ENCODE measurements around the gene RAI1. TPM values are rescaled to one million over a fixed set of nuclear protein-coding genes. Genes with fewer than 3 reads are reported as not detected.

The RAI1 gene
- total and polyA plus RNA-seq, 10 of the 15 experiments (the other 5 are each of a cell fraction or from before 2014, with no cell fraction given), result 0.66 to 37.7 (median 6.0) TPM

DNA sequence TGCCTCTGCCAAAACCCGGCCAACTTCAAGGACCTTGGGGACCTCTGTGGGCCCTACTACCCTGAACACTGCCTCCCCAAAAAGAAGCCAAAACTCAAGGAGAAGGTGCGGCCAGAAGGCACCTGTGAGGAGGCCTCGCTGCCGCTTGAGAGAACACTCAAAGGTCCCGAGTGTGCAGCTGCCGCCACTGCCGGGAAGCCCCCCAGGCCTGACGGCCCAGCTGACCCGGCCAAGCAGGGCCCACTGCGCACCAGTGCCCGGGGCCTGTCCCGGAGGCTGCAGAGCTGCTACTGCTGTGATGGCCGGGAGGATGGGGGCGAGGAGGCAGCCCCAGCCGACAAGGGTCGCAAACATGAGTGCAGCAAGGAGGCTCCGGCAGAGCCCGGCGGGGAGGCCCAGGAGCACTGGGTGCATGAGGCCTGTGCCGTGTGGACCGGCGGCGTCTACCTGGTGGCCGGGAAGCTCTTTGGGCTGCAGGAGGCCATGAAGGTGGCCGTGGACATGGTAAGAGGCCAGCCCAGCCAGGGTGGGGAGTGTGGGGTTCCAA lies 116.8 kb downstream of the RAI1 start:
- in situ Hi-C loops (cut with MboI) (no loop called here), intact Hi-C loops (cut with micrococcal nuclease; ENCODE audit: unreplicated experiment) (no loop called here)
- POLR2A ChIA-PET, result no interaction called here
- H3K79me2 ChIP-seq (ENCODE audit: control insufficient read depth, insufficient read depth, low read length), result no peaks in the 10 kb centered on the region
- SMC1A ChIA-PET (ENCODE audit: uncharacterized antibody, unreplicated experiment), result no interaction called here
- H2AFZ ChIP-seq (ENCODE audit: control insufficient read depth, low read depth, low read length), result no peak overlapping the region
- no peaks in the 10 kb centered on the region for H3K4me1 ChIP-seq (ENCODE audit: control insufficient read depth, insufficient read depth, low read length)
- BruUV-seq (replicated peaks), result no TSS peak
- no peak overlapping the region for H3K4me3 ChIP-seq
- TF ChIP-seq TARDBP (IDR thresholded peaks at IDR 0.05; ENCODE audit: borderline replicate concordance), result no peak
- no peak for TF ChIP-seq ZNF274 (IDR thresholded peaks at IDR 0.05; ENCODE audit: insufficient read depth, insufficient read length)
- TF ChIP-seq PAX8 (IDR thresholded peaks at IDR 0.05), result no peak
- no peaks in the 10 kb centered on the region for H3K9me3 ChIP-seq (replicated peaks; ENCODE audit: control insufficient read depth, insufficient read depth, low read length)
- H3K4me2 ChIP-seq (ENCODE audit: control insufficient read depth, insufficient read depth), result no peak overlapping the region
- ATAC-seq, result no peak
- H3K36me3 ChIP-seq (ENCODE audit: control insufficient read depth in 2 of 2, insufficient read depth in 2 of 2, low read length in 1 of 2), result peaks cover 0 to 47% of the 10 kb centered on the region in 2 experiments
- no peak overlapping the region for H3K9ac ChIP-seq (ENCODE audit: control insufficient read depth, insufficient read depth, low read length)
- RAD21 ChIA-PET (ENCODE audit: unreplicated experiment), result no interaction called here
- CTCF ChIA-PET, result no interaction called here
- 83% methylated on average over 25 of the region's 25 CpGs for WGBS (ENCODE audit: insufficient coverage, insufficient replicate concordance, low lambda C conversion rate, missing lambda C conversion rate)
- DNase-seq (ENCODE audit: low read depth, low spot score), result no peak
- H3K27me3 ChIP-seq (replicated peaks in 1 of 2; ENCODE audit: control insufficient read depth in 2 of 2, insufficient read depth in 2 of 2, low read length in 1 of 2), result no peaks in the 10 kb centered on the region
- no peak for FAIRE-seq
- no peak overlapping the region for H3K27ac ChIP-seq (ENCODE audit: control insufficient read depth, insufficient read depth)
- H4K20me1 ChIP-seq (ENCODE audit: control insufficient read depth, insufficient read depth), result no peaks in the 10 kb centered on the region

DNA sequence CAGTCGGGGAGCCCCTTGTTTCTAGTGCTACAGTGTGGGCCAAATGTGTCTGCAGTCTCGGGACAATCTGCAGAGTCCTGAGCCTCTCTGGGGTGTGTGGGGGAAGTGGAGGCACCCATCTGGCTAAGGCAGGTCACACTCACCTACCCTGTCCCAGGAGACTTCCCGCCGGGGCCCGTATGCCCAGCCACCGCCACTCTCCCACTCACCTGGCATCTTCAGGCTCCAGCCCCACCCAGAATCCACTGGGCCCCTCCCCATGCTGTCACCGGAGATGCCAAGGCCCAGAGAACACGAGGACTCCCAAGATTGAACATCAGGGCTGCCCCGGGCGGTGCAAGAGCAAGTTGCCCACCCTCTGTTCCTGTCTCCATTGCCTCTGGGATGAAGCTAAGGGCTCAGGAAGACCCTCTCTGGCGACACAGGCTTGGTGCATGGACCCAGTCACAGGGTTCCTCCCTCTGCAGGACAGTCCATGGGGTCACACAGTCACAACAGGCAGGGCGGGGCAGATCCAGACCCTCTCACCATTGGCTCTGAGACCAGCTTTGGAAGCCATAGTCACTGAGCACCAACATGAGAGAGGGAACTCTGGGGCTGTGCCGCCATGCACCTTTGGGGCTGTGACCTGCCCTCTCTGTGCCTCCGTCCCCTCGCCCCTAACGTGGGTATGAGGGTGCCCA lies 117.5 kb downstream of the RAI1 start:
- H3K79me2 ChIP-seq (ENCODE audit: control insufficient read depth, insufficient read depth, low read length), result no peaks in the 10 kb centered on the region
- in situ Hi-C loops (cut with MboI) (no loop called here), intact Hi-C loops (cut with micrococcal nuclease; ENCODE audit: unreplicated experiment) (no loop called here)
- FAIRE-seq (no peak), ATAC-seq (no peak), DNase-seq (ENCODE audit: low read depth, low spot score) (no peak)
- no peaks in the 10 kb centered on the region for H3K4me1 ChIP-seq (ENCODE audit: control insufficient read depth, insufficient read depth, low read length)
- no peaks in the 10 kb centered on the region for H4K20me1 ChIP-seq (ENCODE audit: control insufficient read depth, insufficient read depth)
- RAD21 ChIA-PET (ENCODE audit: unreplicated experiment), result no interaction called here
- BruUV-seq (replicated peaks), result no TSS peak
- 83% methylated on average over 16 of the region's 16 CpGs for WGBS (ENCODE audit: insufficient coverage, insufficient replicate concordance, low lambda C conversion rate, missing lambda C conversion rate)
- H3K9me3 ChIP-seq (replicated peaks; ENCODE audit: control insufficient read depth, insufficient read depth, low read length), result no peaks in the 10 kb centered on the region
- H2AFZ ChIP-seq (ENCODE audit: control insufficient read depth, low read depth, low read length), result no peak overlapping the region
- no peak overlapping the region for H3K4me3 ChIP-seq
- POLR2A ChIA-PET, result no interaction called here
- peaks cover 0 to 46% of the 10 kb centered on the region in 2 experiments for H3K36me3 ChIP-seq (ENCODE audit: control insufficient read depth in 2 of 2, insufficient read depth in 2 of 2, low read length in 1 of 2)
- H3K27me3 ChIP-seq (replicated peaks in 1 of 2; ENCODE audit: control insufficient read depth in 2 of 2, insufficient read depth in 2 of 2, low read length in 1 of 2), result no peaks in the 10 kb centered on the region
- no peak overlapping the region for H3K9ac ChIP-seq (ENCODE audit: control insufficient read depth, insufficient read depth, low read length)
- H3K27ac ChIP-seq (ENCODE audit: control insufficient read depth, insufficient read depth), result no peak overlapping the region
- SMC1A ChIA-PET (ENCODE audit: uncharacterized antibody, unreplicated experiment), result no interaction called here
- CTCF ChIA-PET, result interaction anchor here (0.6 to 0.7 kb wide), 2 partner anchors 12 to 93 kb away, joined by 3 read pairs; no protein-coding TSS in a partner anchor
- no peak overlapping the region for H3K4me2 ChIP-seq (ENCODE audit: control insufficient read depth, insufficient read depth)
- TF ChIP-seq RELA (IDR thresholded peaks at IDR 0.05; ENCODE audit: borderline replicate concordance, partially characterized antibody) (no peak), FOXM1 (IDR thresholded peaks at IDR 0.05; ENCODE audit: low read depth, low read length) (no peak), TARDBP (IDR thresholded peaks at IDR 0.05; ENCODE audit: borderline replicate concordance) (no peak)
- TF ChIP-seq, protein P1, sequence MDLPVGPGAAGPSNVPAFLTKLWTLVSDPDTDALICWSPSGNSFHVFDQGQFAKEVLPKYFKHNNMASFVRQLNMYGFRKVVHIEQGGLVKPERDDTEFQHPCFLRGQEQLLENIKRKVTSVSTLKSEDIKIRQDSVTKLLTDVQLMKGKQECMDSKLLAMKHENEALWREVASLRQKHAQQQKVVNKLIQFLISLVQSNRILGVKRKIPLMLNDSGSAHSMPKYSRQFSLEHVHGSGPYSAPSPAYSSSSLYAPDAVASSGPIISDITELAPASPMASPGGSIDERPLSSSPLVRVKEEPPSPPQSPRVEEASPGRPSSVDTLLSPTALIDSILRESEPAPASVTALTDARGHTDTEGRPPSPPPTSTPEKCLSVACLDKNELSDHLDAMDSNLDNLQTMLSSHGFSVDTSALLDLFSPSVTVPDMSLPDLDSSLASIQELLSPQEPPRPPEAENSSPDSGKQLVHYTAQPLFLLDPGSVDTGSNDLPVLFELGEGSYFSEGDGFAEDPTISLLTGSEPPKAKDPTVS (IDR thresholded peaks at IDR 0.05; ENCODE audit: low read depth, low read length), result no peak
- TF ChIP-seq, protein P2, sequence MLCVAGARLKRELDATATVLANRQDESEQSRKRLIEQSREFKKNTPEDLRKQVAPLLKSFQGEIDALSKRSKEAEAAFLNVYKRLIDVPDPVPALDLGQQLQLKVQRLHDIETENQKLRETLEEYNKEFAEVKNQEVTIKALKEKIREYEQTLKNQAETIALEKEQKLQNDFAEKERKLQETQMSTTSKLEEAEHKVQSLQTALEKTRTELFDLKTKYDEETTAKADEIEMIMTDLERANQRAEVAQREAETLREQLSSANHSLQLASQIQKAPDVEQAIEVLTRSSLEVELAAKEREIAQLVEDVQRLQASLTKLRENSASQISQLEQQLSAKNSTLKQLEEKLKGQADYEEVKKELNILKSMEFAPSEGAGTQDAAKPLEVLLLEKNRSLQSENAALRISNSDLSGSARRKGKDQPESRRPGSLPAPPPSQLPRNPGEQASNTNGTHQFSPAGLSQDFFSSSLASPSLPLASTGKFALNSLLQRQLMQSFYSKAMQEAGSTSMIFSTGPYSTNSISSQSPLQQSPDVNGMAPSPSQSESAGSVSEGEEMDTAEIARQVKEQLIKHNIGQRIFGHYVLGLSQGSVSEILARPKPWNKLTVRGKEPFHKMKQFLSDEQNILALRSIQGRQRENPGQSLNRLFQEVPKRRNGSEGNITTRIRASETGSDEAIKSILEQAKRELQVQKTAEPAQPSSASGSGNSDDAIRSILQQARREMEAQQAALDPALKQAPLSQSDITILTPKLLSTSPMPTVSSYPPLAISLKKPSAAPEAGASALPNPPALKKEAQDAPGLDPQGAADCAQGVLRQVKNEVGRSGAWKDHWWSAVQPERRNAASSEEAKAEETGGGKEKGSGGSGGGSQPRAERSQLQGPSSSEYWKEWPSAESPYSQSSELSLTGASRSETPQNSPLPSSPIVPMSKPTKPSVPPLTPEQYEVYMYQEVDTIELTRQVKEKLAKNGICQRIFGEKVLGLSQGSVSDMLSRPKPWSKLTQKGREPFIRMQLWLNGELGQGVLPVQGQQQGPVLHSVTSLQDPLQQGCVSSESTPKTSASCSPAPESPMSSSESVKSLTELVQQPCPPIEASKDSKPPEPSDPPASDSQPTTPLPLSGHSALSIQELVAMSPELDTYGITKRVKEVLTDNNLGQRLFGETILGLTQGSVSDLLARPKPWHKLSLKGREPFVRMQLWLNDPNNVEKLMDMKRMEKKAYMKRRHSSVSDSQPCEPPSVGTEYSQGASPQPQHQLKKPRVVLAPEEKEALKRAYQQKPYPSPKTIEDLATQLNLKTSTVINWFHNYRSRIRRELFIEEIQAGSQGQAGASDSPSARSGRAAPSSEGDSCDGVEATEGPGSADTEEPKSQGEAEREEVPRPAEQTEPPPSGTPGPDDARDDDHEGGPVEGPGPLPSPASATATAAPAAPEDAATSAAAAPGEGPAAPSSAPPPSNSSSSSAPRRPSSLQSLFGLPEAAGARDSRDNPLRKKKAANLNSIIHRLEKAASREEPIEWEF (IDR thresholded peaks at IDR 0.05; ENCODE audit: insufficient replicate concordance, low read depth, low read length), result no peak
